Breast epithelium (tissue), 4 donors: ENCODE data around the gene OXCT1. TPM values are rescaled to one million over a fixed set of nuclear protein-coding genes. Genes with fewer than 3 reads are reported as not detected.

Experiments used
- DNase-seq, 2 donors: peaks; one replicate each; pipeline ENCODE4 v3.0.0-alpha.2; 2019; ENCODE audit warnings: low spot score in 2 of 2
- H3K27ac ChIP-seq, 2 donors: fragments of 200-600 bp; sonication (generic) in 1 of 2; one replicate each; pipeline ENCODE4 v1.5.1; 2016 to 2019; ENCODE audit warnings: mild to moderate bottlenecking in 1 of 2
- H3K27me3 ChIP-seq, 2 donors: fragments of 200-600 bp; sonication (generic) in 1 of 2; one replicate each; pipeline versions ENCODE4 v1.5.1 to v1.6.0; 2017 to 2019; ENCODE audit warnings: control low read depth in 1 of 2, mild to moderate bottlenecking in 1 of 2
- H3K36me3 ChIP-seq: fragments of 200-600 bp; one replicate; pipeline ENCODE4 v1.5.1; 2019
- H3K4me1 ChIP-seq, 2 donors: fragments of 200-600 bp; sonication (generic); one replicate each; pipeline ENCODE4 v1.5.1; 2016 to 2019; ENCODE audit warnings: control low read depth in 1 of 2
- H3K4me3 ChIP-seq, 3 donors: fragments of 200-600 bp; sonication (generic); 1 replicate in 2 of 3; 2 replicates in 1 of 3; pipeline ENCODE4 v1.5.1; 2016 to 2019; ENCODE audit warnings: mild to moderate bottlenecking in 3 of 3, moderate library complexity in 2 of 3
- H3K9me3 ChIP-seq, 2 donors: fragments of 200-600 bp; sonication (generic) in 1 of 2; one replicate each; pipeline ENCODE4 v1.5.1; 2016 to 2019; ENCODE audit warnings: control low read depth in 1 of 2
- CTCF ChIP-seq, 3 donors: fragments of 450-650 bp; IDR thresholded peaks; one replicate each; pipeline ENCODE4 v1.5.1; 2016 to 2017; ENCODE audit warnings: antibody characterized with exemption in 3 of 3, mild to moderate bottlenecking in 3 of 3, moderate library complexity in 3 of 3
- POLR2A ChIP-seq: fragments of 450-650 bp; IDR thresholded peaks from one replicate; pipeline ENCODE4 v1.6.1; 2016; ENCODE audit warnings: antibody characterized with exemption, mild to moderate bottlenecking, moderate library complexity
- POLR2AphosphoS5 ChIP-seq, 3 donors: sonication (generic); formaldehyde crosslinking; IDR thresholded peaks; one replicate each; pipeline ENCODE4 v1.6.1; 2017; ENCODE audit warnings: antibody characterized with exemption in 3 of 3
- intact Hi-C: fragments of 100-400 bp; cut with DNase I; formaldehyde crosslinking; loops from one replicate; pipeline ENCODE4 v1.15.1; 2023; ENCODE audit warnings: low total_unique reads
- total RNA-seq, 3 donors: library from RNA; depleted of rRNA; stranded (reverse); fragments of >200 nt; gene quantifications; one replicate each; pipeline ENCODE4 v1.1.0, GENCODE V29; 2016

OXCT1 gene
- total RNA-seq, 3 donors from 2014 or later, result 19.3 to 49.4 (median 21.8) TPM

- no peak for DNase-seq
- H3K27ac ChIP-seq, result no peak overlapping the region
- intact Hi-C loops, result no loop called here
These were observed 21.8 kb upstream of the OXCT1 start for GRCh38 chr5:41892031-41892430.

GRCh38 chr5:41891066-41891707 is 21.0 kb upstream of the OXCT1 start:
- no peaks in the 10 kb centered on the region for H3K9me3 ChIP-seq
- H3K27ac ChIP-seq, result no peak overlapping the region
- no peak overlapping the region for H3K4me3 ChIP-seq
- peaks cover 0 to 6% of the 10 kb centered on the region in 2 donors for H3K27me3 ChIP-seq
- H3K4me1 ChIP-seq, result no peaks in the 10 kb centered on the region
- intact Hi-C loops, result no loop called here
- TF ChIP-seq POLR2A, result no peak
- no peak for TF ChIP-seq POLR2AphosphoS5 (IDR thresholded peaks at IDR 0.05)
- TF ChIP-seq CTCF (IDR thresholded peaks at IDR 0.05), result no peak
- no peaks in the 10 kb centered on the region for H3K36me3 ChIP-seq
- no peak for DNase-seq

More at GRCh38 chr5:41892031-41892430, 21.8 kb upstream of the OXCT1 start:
- Histone ChIP-seq H3K4me3 (no peak overlapping the region), H3K4me1 (no peaks in the 10 kb centered on the region), H3K9me3 (no peaks in the 10 kb centered on the region), H3K36me3 (no peaks in the 10 kb centered on the region), H3K27me3 (peaks cover 0 to 6% of the 10 kb centered on the region in 2 donors)
- TF ChIP-seq CTCF (IDR thresholded peaks at IDR 0.05), result no peak
- no peak for TF ChIP-seq POLR2AphosphoS5 (IDR thresholded peaks at IDR 0.05)
- TF ChIP-seq POLR2A, result no peak

- TF ChIP-seq POLR2A, result no peak
- TF ChIP-seq CTCF (IDR thresholded peaks at IDR 0.05), result no peak
- TF ChIP-seq POLR2AphosphoS5 (IDR thresholded peaks at IDR 0.05), result no peak
- Histone ChIP-seq H3K9me3 (no peaks in the 10 kb centered on the region), H3K27ac (no peak overlapping the region), H3K27me3 (no peaks in the 10 kb centered on the region), H3K4me3 (no peak overlapping the region), H3K36me3 (no peaks in the 10 kb centered on the region), H3K4me1 (no peaks in the 10 kb centered on the region)
- intact Hi-C loops, result no loop called here
- DNase-seq, result no peak
These were observed 15.1 kb upstream of the OXCT1 start for GRCh38 chr5:41885286-41885685.

- no peaks in the 10 kb centered on the region for H3K36me3 ChIP-seq
- H3K9me3 ChIP-seq, result no peaks in the 10 kb centered on the region
- no peak overlapping the region for H3K27ac ChIP-seq
- H3K4me3 ChIP-seq, result no peak overlapping the region
- H3K27me3 ChIP-seq, result no peaks in the 10 kb centered on the region
- intact Hi-C loops, result no loop called here
- TF ChIP-seq POLR2A (no peak), CTCF (IDR thresholded peaks at IDR 0.05) (no peak), POLR2AphosphoS5 (IDR thresholded peaks at IDR 0.05) (no peak)
- DNase-seq, result no peak
- no peaks in the 10 kb centered on the region for H3K4me1 ChIP-seq
These were observed 13.7 kb upstream of the OXCT1 start for GRCh38 chr5:41883936-41884335.

- H3K27ac ChIP-seq, result no peak overlapping the region
- no peaks in the 10 kb centered on the region for H3K9me3 ChIP-seq
- no peaks in the 10 kb centered on the region for H3K27me3 ChIP-seq
- no peak for DNase-seq
- H3K4me3 ChIP-seq, result no peak overlapping the region
- no peaks in the 10 kb centered on the region for H3K36me3 ChIP-seq
- no peak for TF ChIP-seq CTCF (IDR thresholded peaks at IDR 0.05)
- no peak for TF ChIP-seq POLR2AphosphoS5 (IDR thresholded peaks at IDR 0.05)
- TF ChIP-seq POLR2A, result no peak
- H3K4me1 ChIP-seq, result no peaks in the 10 kb centered on the region
- intact Hi-C loops, result no loop called here
These were observed 13.0 kb upstream of the OXCT1 start for GRCh38 chr5:41883243-41883642.
